Superior temporal gyrus (tissue), 1 donor: ENCODE measurements around the gene SUSD4.

Experiments used
- DNase-seq: peaks from one replicate; pipeline ENCODE4 v3.0.0-alpha.2; 2016; ENCODE audit errors: extremely low spot score

SUSD4 gene

GRCh38 chr1:223329664-223330415, 34.1 kb downstream of the SUSD4 start:
- no peak for DNase-seq

- no peak for DNase-seq
These were observed 34.7 kb downstream of the SUSD4 start for GRCh38 chr1:223329252-223329651.

GRCh38 chr1:223328566-223328965, 35.4 kb downstream of the SUSD4 start:
- no peak for DNase-seq

GRCh38 chr1:223326776-223327175, 37.2 kb downstream of the SUSD4 start:
- no peak for DNase-seq

- no peak for DNase-seq
These were observed 40.2 kb downstream of the SUSD4 start for GRCh38 chr1:223323491-223324484.

- no peak for DNase-seq
These were observed 41.1 kb downstream of the SUSD4 start for GRCh38 chr1:223322868-223323267.

- no peak for DNase-seq
These were observed 43.0 kb downstream of the SUSD4 start for GRCh38 chr1:223320959-223321358.

- no peak for DNase-seq
These were observed 43.9 kb downstream of the SUSD4 start for GRCh38 chr1:223319905-223320580.

GRCh38 chr1:223319398-223319797, 44.6 kb downstream of the SUSD4 start:
- DNase-seq, result no peak

GRCh38 chr1:223316082-223316481, 47.9 kb downstream of the SUSD4 start:
- no peak for DNase-seq

GRCh38 chr1:223315665-223316064, 48.3 kb downstream of the SUSD4 start:
- DNase-seq, result no peak

- DNase-seq, result no peak
These were observed 50.6 kb downstream of the SUSD4 start for GRCh38 chr1:223313415-223313754.

- DNase-seq, result no peak
These were observed 51.1 kb downstream of the SUSD4 start for GRCh38 chr1:223312705-223313414.

GRCh38 chr1:223312273-223312672, 51.7 kb downstream of the SUSD4 start:
- DNase-seq, result no peak

GRCh38 chr1:223311826-223312225, 52.1 kb downstream of the SUSD4 start:
- no peak for DNase-seq

GRCh38 chr1:223308136-223308535, 55.8 kb downstream of the SUSD4 start:
- no peak for DNase-seq

GRCh38 chr1:223307544-223307943, 56.4 kb downstream of the SUSD4 start:
- DNase-seq, result no peak

GRCh38 chr1:223304931-223305330, 59.0 kb downstream of the SUSD4 start:
- DNase-seq, result no peak

GRCh38 chr1:223301371-223301770, 62.6 kb downstream of the SUSD4 start:
- DNase-seq, result no peak

- DNase-seq, result no peak
These were observed 64.4 kb downstream of the SUSD4 start for GRCh38 chr1:223299553-223299952.

- no peak for DNase-seq
These were observed 65.3 kb downstream of the SUSD4 start for GRCh38 chr1:223298701-223299100.

- DNase-seq, result no peak
These were observed 66.2 kb downstream of the SUSD4 start for GRCh38 chr1:223297800-223298199.
